Heart left ventricle (tissue), 13 donors: ENCODE data around the gene PRSS33.

Source experiments
- POLR2A ChIP-seq, 2 donors: fragments of 450-650 bp; IDR thresholded peaks; one replicate each; pipeline ENCODE4 v1.6.1; 2017; ENCODE audit warnings: antibody characterized with exemption in 2 of 2, mild to moderate bottlenecking in 2 of 2, moderate library complexity in 2 of 2
- TF ChIP-seq, protein P1 (sequence below), 12 donors: fragments of 200-600 bp; sonication (generic) in 4 of 12; IDR thresholded peaks; one replicate each; pipeline versions ENCODE4 v1.5.0 to v1.8.0; 2018 to 2022; ENCODE audit warnings: antibody characterized with exemption in 12 of 12, mild to moderate bottlenecking in 5 of 12
- donor health status: ischemic (EF 13 %, LVEDD 7.1; RV severe dilation, severe dysfunction).
- donor health status: DM: no; HTN: yes; CAD: no.
- donor health status: DM: no; HTN: no; CAD: no.
- donor health status: ischemic (EF 25% LVEDD 6.9; RV normal size, moderate dysfunction).
- donor health status: ischemic (EF 25% LVEDD 5.7; RV mildly dilated, moderate dysfunction).
- donor health status: ischemic (EF 35%, LVEDD 5.7; RV mildly dilated, moderate dysfunction).
- donor health status: nonischemic (EF 11% LVEDD 7.7; RV severe dilation, severe dysfunction).
- donor health status: DM: yes; HTN: yes; CAD: no.
- donor health status: PGD.
- donor health status: ischemic (EF 29% LVEDD 5.4; RV normal size, mild dysfunction).
- donor health status: nonischemic (EF 23%, LVEDD 6.1; RV moderate dilation, normal function).

GRCh38 chr16:2755158-2755557 lies 32.2 kb downstream of the PRSS33 start:
- TF ChIP-seq, protein P1, sequence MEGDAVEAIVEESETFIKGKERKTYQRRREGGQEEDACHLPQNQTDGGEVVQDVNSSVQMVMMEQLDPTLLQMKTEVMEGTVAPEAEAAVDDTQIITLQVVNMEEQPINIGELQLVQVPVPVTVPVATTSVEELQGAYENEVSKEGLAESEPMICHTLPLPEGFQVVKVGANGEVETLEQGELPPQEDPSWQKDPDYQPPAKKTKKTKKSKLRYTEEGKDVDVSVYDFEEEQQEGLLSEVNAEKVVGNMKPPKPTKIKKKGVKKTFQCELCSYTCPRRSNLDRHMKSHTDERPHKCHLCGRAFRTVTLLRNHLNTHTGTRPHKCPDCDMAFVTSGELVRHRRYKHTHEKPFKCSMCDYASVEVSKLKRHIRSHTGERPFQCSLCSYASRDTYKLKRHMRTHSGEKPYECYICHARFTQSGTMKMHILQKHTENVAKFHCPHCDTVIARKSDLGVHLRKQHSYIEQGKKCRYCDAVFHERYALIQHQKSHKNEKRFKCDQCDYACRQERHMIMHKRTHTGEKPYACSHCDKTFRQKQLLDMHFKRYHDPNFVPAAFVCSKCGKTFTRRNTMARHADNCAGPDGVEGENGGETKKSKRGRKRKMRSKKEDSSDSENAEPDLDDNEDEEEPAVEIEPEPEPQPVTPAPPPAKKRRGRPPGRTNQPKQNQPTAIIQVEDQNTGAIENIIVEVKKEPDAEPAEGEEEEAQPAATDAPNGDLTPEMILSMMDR (IDR thresholded peaks at IDR 0.05): no peak
- TF ChIP-seq POLR2A (IDR thresholded peaks at IDR 0.05): no peak
